A549 (cell line): ENCODE data around the gene TTC19. TPM values are rescaled to one million over a fixed set of nuclear protein-coding genes. Genes with fewer than 3 reads are reported as not detected.

ENCODE experiments used
- ATAC-seq, 2 experiments: fragments of 200-7000 bp in 1 of 2; fragments of >200 bp in 1 of 2; cut with Nextera tagmentation in 1 of 2; cut with Tn5 transposase in 1 of 2; 3 replicates each; pipeline versions ENCODE4 v1.8.0 to v1.9.1; 2018 to 2020; ENCODE audit warnings: mild to moderate bottlenecking in 1 of 2, moderate library complexity in 1 of 2
- CTCF ChIA-PET: fragments of 300-600 bp; sonication (Branson Sonifier 250); formaldehyde crosslinking; extraction: SDS; loops from one replicate; lab custom pipeline; 2021; ENCODE audit warnings: antibody characterized with exemption, inconsistent platforms; lab: Yijun Ruan, JAX
- POLR2A ChIA-PET: fragments of 350-600 bp; formaldehyde crosslinking; extraction: SDS; loops from one replicate; lab custom pipeline; 2021; ENCODE audit warnings: antibody characterized with exemption, inconsistent platforms; lab: Yijun Ruan, JAX
- DNase-seq, 2 experiments: peaks; one replicate each; pipeline versions ENCODE4 v3.0.0 to v3.0.0-alpha.2; 2011 to 2016; ENCODE audit warnings: low read depth in 1 of 2, low spot score in 1 of 2
- FAIRE-seq: peaks from 2 replicates; lab custom pipeline; 2011; peaks lifted over from hg19 to GRCh38; lab: Jason Lieb, UNC
- H3K27ac ChIP-seq, 2 experiments: fragments of >200 bp; sonication (Bioruptor Twin); formaldehyde crosslinking; 3 replicates each; pipeline ENCODE4 v1.5.1; 2016 to 2017
- H3K4me1 ChIP-seq: fragments of >200 bp; sonication (Bioruptor Twin); formaldehyde crosslinking; 3 replicates; pipeline ENCODE4 v1.6.1; 2016
- H3K4me2 ChIP-seq: fragments of >200 bp; sonication (Bioruptor Twin); formaldehyde crosslinking; 3 replicates; pipeline ENCODE4 v1.6.1; 2016
- H3K4me3 ChIP-seq: fragments of >200 bp; sonication (Bioruptor Twin); formaldehyde crosslinking; 3 replicates; pipeline ENCODE4 v1.5.1; 2016
- H3K9me3 ChIP-seq: fragments of >200 bp; sonication (Bioruptor Twin); formaldehyde crosslinking; 3 replicates; pipeline ENCODE4 v1.6.1; 2016
- CHD2 ChIP-seq: fragments of 150-350 bp; IDR thresholded peaks from 2 replicates; pipeline ENCODE4 v1.6.1; 2014; ENCODE audit warnings: low read length; ENCODE audit not compliant: partially characterized antibody
- EHMT2 ChIP-seq: fragments of 200-600 bp; sonication (generic); IDR thresholded peaks from 2 replicates; pipeline ENCODE4 v1.6.1; 2016; ENCODE audit warnings: antibody characterized with exemption, low read depth, mild to moderate bottlenecking, moderate library complexity
- EP300 ChIP-seq, 2 experiments: fragments of >200 bp; sonication (Bioruptor Twin); formaldehyde crosslinking; IDR thresholded peaks; 2 replicates in 1 of 2; 3 replicates in 1 of 2; pipeline ENCODE4 v1.6.1; 2016 to 2017
- HEYL ChIP-seq: fragments of 250-450 bp; sonication (Bioruptor Pico); IDR thresholded peaks from 2 replicates; pipeline ENCODE4 v1.8.0; 2021; ENCODE audit warnings: mild to moderate bottlenecking, moderate library complexity
- HOXB13 ChIP-seq: fragments of 250-450 bp; sonication (Bioruptor Pico); IDR thresholded peaks from 2 replicates; pipeline ENCODE4 v1.5.0; 2020; ENCODE audit warnings: low read depth, mild to moderate bottlenecking, moderate library complexity
- MAZ ChIP-seq: fragments of 150-350 bp; IDR thresholded peaks from 2 replicates; pipeline ENCODE4 v1.6.1; 2014; ENCODE audit warnings: antibody characterized with exemption, low read depth, low read length, borderline replicate concordance
- NPAS2 ChIP-seq: fragments of 250-450 bp; sonication (Bioruptor Pico); IDR thresholded peaks from 2 replicates; pipeline ENCODE4 v1.8.0; 2022; ENCODE audit warnings: mild to moderate bottlenecking, moderate library complexity, borderline replicate concordance
- PHF8 ChIP-seq: fragments of 200-600 bp; sonication (generic); IDR thresholded peaks from 2 replicates; pipeline ENCODE4 v1.6.1; 2016; ENCODE audit warnings: low read depth, mild to moderate bottlenecking, antibody characterized with exemption, moderate library complexity, borderline replicate concordance
- RAD21 ChIP-seq, 2 experiments: fragments of >200 bp in 1 of 2; sonication (Bioruptor Twin) in 1 of 2; formaldehyde crosslinking in 1 of 2; IDR thresholded peaks in 1 of 2; conservative IDR thresholded peaks in 1 of 2; 2 replicates in 1 of 2; 3 replicates in 1 of 2; pipeline ENCODE4 v1.6.1; 2012 to 2018; ENCODE audit warnings: inconsistent platforms in 1 of 2
- RFX5 ChIP-seq: fragments of 450-650 bp; IDR thresholded peaks from 2 replicates; pipeline ENCODE4 v1.7.1; 2014; ENCODE audit warnings: antibody characterized with exemption, mild to moderate bottlenecking, moderate library complexity
- SMC3 ChIP-seq: fragments of >200 bp; sonication (Bioruptor Twin); formaldehyde crosslinking; IDR thresholded peaks from 3 replicates; pipeline ENCODE4 v1.6.1; 2018; ENCODE audit warnings: inconsistent platforms
- SREBF2 ChIP-seq: fragments of 450-650 bp; IDR thresholded peaks from 2 replicates; pipeline ENCODE4 v1.6.1; 2014; ENCODE audit warnings: mild to moderate bottlenecking, moderate library complexity
- TP53 ChIP-seq: fragments of 250-450 bp; sonication (Bioruptor Pico); IDR thresholded peaks from 2 replicates; pipeline ENCODE4 v1.5.0; 2021; ENCODE audit warnings: mild to moderate bottlenecking, moderate library complexity
- ZFP36 ChIP-seq: fragments of 450-650 bp; IDR thresholded peaks from 2 replicates; pipeline ENCODE4 v1.6.1; 2014; ENCODE audit warnings: borderline replicate concordance; ENCODE audit not compliant: partially characterized antibody
- WGBS: methylation state at CpG from one replicate; pipeline ENCODE4 v1.1.6; 2017; ENCODE audit errors: missing lambda C conversion rate; 5-methylcytosine and 5-hydroxymethylcytosine counted together
- polyA plus RNA-seq, 4 experiments: library from polyadenylated mRNA; depleted of rRNA in 3 of 4; stranded (reverse); fragments of >200 nt; fragmentation: RNase III in 1 of 4; extraction: RNeasy Plus Mini Kit Qiagen cat#74134 plus additional on column Dnase treatment in 1 of 4; gene quantifications; 2 replicates in 3 of 4; 3 replicates in 1 of 4; pipeline ENCODE4 v1.2.3, GENCODE V29; 2011 to 2017
- TF ChIP-seq, protein P1 (sequence below): fragments of 250-450 bp; sonication (Bioruptor Pico); IDR thresholded peaks from 2 replicates; pipeline ENCODE4 v1.5.0; 2021; ENCODE audit warnings: mild to moderate bottlenecking, moderate library complexity, borderline replicate concordance
- TF ChIP-seq, protein P2 (sequence below): fragments of >200 bp; sonication (Bioruptor Twin); formaldehyde crosslinking; IDR thresholded peaks from 3 replicates; pipeline ENCODE4 v1.5.1; 2016
- TF ChIP-seq, protein P3 (sequence below): fragments of 200-600 bp; sonication (generic); IDR thresholded peaks from 2 replicates; pipeline ENCODE4 v1.6.1; 2016; ENCODE audit warnings: antibody characterized with exemption, mild to moderate bottlenecking, moderate library complexity
- TF ChIP-seq, protein P4 (sequence below): fragments of >200 bp; sonication (Bioruptor Twin); formaldehyde crosslinking; IDR thresholded peaks from 2 replicates; pipeline ENCODE4 v1.6.1; 2016

The TTC19 gene
- polyA plus RNA-seq, 2 of the 4 experiments (the other 2 are of a cell fraction), result 16.6 to 30.3 TPM

DNA sequence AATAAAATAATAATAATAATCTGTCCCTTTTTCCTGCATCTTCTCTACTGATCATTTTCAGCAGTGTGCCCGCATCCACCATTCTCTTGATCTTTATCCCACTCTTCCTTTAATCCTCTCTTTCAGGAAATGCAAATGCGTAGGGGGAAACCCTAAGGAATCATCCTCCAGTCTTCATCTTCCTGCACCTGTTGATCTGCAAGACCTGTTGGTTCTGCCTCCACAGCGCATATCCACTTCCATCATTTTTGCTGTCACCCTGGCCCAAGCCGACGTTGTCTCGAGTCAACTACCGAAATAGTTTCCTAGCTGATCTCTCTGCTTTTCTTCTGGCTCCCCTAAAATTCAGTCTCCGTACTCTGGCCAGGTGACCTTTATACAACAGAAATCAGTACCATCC, 30.2 kb upstream of the TTC19 start:
- Histone ChIP-seq H3K4me3 (no peak overlapping the region), H3K9me3 (no peaks in the 10 kb centered on the region), H3K4me1 (peaks cover 30% of the 10 kb centered on the region)
- ChIA-PET POLR2A (interaction anchor here (0.6 kb wide), 1 partner anchor 49 kb away, joined by 8 read pairs; no protein-coding TSS in a partner anchor), CTCF (interaction anchor here (1.4 to 2.3 kb wide), 4 partner anchors 10 to 29 kb away, joined by 4 to 11 read pairs (median 6); partner anchors contain the start of gene ADORA2B)
- FAIRE-seq (no peak), DNase-seq (no peak)
- 90% methylated on average over 8 of the region's 8 CpGs for WGBS
- no peak for TF ChIP-seq EHMT2
- no peak for TF ChIP-seq MAZ
- TF ChIP-seq HOXB13 (CRISPR knock-in tag), result no peak
- TF ChIP-seq, all 56 proteins: peak for 0
- H3K27ac ChIP-seq, result no peak overlapping the region
- H3K4me2 ChIP-seq, result no peak overlapping the region
- ATAC-seq, result no peak

DNA sequence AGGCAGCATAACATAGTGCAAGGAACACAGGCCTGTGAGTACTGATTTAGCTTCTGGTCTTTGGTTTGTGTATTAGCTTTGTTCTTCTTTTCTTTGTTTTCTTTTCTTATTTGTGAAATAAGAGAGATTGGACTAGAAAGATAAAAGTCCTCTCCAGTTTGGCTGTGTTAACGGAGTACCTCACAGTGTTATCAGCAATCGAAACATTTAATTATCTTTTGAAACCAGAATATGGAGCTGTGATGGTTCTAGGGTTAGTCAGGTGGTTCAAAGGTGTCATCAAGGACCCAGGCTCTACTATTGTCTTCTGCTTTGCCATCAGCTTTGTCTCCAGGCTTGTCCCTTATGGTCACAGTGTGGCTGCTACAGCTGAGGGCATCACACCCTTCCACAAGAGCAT, 29.1 kb upstream of the TTC19 start:
- POLR2A ChIA-PET, result interaction anchor here (1.2 kb wide), 1 partner anchor 21 kb away, joined by 3 read pairs; no protein-coding TSS in a partner anchor
- Histone ChIP-seq H3K4me1 (peaks cover 19% of the 10 kb centered on the region), H3K27ac (no peak overlapping the region), H3K9me3 (no peaks in the 10 kb centered on the region), H3K4me2 (no peak overlapping the region)
- 92% methylated on average over 2 of the region's 2 CpGs for WGBS
- ATAC-seq, result no peak
- CTCF ChIA-PET, result interaction anchor here (0.5 to 2.3 kb wide), 6 partner anchors 11 to 712 kb away, joined by 3 to 11 read pairs (median 4); partner anchors contain the start of gene ADORA2B
- no peak for TF ChIP-seq SMC3
- TF ChIP-seq, protein P1, sequence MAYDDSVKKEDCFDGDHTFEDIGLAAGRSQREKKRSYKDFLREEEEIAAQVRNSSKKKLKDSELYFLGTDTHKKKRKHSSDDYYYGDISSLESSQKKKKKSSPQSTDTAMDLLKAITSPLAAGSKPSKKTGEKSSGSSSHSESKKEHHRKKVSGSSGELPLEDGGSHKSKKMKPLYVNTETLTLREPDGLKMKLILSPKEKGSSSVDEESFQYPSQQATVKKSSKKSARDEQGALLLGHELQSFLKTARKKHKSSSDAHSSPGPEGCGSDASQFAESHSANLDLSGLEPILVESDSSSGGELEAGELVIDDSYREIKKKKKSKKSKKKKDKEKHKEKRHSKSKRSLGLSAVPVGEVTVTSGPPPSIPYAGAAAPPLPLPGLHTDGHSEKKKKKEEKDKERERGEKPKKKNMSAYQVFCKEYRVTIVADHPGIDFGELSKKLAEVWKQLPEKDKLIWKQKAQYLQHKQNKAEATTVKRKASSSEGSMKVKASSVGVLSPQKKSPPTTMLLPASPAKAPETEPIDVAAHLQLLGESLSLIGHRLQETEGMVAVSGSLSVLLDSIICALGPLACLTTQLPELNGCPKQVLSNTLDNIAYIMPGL (CRISPR knock-in tag), result no peak
- TF ChIP-seq RFX5, result no peak
- TF ChIP-seq NPAS2, result no peak
- no peak for TF ChIP-seq HEYL (CRISPR knock-in tag)
- TF ChIP-seq ZFP36, result no peak
- TF ChIP-seq CHD2, result no peak
- no peak for TF ChIP-seq RAD21 (conservative IDR thresholded peaks at IDR 0.05 in 1 of 2, IDR thresholded peaks at IDR 0.05 in 1 of 2)
- TF ChIP-seq PHF8, result no peak
- TF ChIP-seq, protein P2, sequence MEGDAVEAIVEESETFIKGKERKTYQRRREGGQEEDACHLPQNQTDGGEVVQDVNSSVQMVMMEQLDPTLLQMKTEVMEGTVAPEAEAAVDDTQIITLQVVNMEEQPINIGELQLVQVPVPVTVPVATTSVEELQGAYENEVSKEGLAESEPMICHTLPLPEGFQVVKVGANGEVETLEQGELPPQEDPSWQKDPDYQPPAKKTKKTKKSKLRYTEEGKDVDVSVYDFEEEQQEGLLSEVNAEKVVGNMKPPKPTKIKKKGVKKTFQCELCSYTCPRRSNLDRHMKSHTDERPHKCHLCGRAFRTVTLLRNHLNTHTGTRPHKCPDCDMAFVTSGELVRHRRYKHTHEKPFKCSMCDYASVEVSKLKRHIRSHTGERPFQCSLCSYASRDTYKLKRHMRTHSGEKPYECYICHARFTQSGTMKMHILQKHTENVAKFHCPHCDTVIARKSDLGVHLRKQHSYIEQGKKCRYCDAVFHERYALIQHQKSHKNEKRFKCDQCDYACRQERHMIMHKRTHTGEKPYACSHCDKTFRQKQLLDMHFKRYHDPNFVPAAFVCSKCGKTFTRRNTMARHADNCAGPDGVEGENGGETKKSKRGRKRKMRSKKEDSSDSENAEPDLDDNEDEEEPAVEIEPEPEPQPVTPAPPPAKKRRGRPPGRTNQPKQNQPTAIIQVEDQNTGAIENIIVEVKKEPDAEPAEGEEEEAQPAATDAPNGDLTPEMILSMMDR, result no peak
- no peak for TF ChIP-seq TP53 (CRISPR knock-in tag)
- TF ChIP-seq, protein P3, sequence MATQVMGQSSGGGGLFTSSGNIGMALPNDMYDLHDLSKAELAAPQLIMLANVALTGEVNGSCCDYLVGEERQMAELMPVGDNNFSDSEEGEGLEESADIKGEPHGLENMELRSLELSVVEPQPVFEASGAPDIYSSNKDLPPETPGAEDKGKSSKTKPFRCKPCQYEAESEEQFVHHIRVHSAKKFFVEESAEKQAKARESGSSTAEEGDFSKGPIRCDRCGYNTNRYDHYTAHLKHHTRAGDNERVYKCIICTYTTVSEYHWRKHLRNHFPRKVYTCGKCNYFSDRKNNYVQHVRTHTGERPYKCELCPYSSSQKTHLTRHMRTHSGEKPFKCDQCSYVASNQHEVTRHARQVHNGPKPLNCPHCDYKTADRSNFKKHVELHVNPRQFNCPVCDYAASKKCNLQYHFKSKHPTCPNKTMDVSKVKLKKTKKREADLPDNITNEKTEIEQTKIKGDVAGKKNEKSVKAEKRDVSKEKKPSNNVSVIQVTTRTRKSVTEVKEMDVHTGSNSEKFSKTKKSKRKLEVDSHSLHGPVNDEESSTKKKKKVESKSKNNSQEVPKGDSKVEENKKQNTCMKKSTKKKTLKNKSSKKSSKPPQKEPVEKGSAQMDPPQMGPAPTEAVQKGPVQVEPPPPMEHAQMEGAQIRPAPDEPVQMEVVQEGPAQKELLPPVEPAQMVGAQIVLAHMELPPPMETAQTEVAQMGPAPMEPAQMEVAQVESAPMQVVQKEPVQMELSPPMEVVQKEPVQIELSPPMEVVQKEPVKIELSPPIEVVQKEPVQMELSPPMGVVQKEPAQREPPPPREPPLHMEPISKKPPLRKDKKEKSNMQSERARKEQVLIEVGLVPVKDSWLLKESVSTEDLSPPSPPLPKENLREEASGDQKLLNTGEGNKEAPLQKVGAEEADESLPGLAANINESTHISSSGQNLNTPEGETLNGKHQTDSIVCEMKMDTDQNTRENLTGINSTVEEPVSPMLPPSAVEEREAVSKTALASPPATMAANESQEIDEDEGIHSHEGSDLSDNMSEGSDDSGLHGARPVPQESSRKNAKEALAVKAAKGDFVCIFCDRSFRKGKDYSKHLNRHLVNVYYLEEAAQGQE, result no peak
- TF ChIP-seq EP300 (IDR thresholded peaks at IDR 0.05), result no peak
- TF ChIP-seq, protein P4, sequence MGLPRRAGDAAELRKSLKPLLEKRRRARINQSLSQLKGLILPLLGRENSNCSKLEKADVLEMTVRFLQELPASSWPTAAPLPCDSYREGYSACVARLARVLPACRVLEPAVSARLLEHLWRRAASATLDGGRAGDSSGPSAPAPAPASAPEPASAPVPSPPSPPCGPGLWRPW, result no peak
- TF ChIP-seq SREBF2, result no peak
- TF ChIP-seq, all 56 proteins: peak for 0
- no peak overlapping the region for H3K4me3 ChIP-seq
- no peak for FAIRE-seq
- no peak for DNase-seq
